Measurements from ENCODE around the gene SCGB1A1.

Gene SCGB1A1

DNA sequence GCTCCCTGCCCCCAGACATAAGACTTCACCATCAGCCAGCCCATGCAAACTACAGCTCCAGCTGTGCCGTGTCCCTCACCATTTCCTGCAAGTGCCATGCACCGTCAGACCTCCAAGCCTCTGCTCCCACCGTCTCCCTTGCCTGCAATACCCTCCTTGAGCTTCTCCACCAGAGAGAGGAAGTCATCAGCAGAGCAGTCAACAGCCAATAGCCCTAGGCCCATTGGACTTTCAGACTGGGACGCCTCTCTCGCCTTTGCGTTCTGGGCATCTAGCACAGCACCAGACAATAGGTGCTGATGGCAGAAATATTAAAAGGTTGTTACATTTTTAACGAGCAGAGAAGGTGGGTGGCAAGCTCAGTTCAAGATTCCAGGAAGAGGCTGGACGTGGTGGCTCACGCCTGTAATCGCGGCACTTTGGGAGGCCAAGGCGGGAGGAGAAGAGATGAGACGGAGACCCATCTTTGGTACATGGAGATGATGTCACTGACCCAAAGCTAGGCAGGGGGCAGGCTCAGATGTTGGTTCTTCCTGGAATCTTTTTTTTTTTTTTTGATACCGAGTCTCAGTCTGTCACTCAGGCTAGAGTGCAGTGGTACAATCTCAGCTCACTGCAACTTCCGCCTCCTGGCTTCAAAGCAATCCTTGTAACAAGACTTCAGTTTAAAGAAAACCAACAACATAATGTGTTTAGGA, 31.9 kb downstream of the SCGB1A1 start:
- DNase-seq (ENCODE audit: low spot score): no peak

DNA sequence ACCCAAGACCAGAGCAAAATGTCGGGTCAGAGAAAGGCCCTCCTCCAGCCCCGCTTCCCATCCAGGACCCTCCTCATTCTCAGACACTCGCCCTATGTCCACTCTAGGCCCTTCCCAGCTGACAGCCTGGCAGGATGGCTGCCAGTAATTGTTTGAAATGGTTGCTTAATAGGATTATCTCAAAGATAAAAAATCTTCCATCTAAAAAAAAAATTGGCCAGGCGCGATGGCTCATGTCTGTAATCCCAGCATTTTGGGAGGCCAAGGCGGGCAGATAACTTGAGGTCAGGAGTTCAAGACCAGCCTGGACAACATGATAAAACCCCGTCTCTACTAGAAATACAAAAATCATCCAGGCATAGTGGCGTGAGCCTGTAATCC, 32.4 kb downstream of the SCGB1A1 start:
- DNase-seq (ENCODE audit: low spot score): no peak

DNA sequence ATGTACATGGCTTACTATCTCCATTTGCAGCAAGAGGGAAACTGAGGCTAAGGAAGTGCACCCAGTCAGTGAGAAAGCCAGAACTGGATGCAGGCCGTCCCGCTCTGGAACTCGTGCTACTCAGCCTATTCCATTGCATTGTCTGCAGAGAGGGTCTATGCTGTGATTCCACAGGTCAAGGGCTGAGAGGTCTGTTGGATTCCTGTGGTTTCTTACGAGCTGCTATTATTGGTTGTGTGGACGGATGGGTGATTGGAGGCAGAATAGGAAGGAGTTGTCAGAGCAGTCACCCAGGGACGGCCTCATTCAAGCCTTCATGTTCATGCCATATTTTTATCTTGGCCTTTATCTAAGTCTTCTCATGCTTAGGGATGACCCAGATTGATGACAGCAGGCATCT, 33.4 kb downstream of the SCGB1A1 start:
- no peak for DNase-seq (ENCODE audit: low spot score)

DNA sequence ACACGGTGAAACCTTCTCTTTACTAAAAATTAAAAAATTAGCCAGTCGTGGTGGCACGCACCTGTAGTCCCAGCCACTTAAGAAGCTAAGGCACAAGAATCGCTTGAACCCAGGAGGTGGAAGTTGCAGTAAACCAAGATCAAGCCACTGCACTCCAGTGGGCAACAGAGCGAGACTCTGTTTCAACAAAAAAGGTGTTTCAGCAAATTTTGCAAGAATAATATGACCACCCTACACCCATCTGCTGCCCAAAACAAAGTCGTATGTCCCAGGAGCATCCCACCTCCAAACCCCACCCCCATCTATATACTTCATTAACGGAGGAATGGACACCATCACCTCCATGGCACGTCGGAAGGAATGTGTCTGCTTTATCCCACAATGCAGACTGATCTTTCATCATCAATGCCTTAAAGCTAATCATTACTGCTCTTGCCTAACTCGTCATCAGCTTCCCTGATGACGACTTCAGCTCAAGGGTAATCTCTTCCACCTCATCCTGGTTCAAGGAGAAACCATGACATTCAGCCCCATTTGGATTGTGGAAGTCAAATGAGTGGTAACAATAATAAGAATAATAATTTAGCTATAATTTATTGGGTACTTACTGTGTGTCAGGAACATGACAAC, 34.1 kb downstream of the SCGB1A1 start:
- DNase-seq (ENCODE audit: low spot score): no peak

DNA sequence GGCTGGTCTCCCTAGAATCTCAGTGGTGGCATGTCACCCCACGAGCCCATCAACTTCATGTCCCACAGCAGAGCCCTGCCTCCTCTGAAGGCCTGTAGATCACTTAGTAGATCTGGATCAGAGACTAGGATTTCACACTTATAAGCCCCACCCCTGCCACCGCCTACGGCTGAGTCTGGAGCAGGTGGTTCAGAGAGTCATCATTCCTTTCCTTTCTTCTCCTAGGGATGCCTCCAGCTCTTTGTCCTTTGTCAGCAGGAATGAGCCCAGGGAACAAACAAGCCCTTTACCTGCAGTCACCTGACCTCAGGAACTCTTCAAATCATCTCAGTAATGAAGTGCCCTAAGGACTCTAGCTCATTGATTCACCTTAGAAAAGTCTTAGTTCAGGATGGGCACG, 37.8 kb downstream of the SCGB1A1 start:
- DNase-seq (ENCODE audit: low spot score): no peak

DNA sequence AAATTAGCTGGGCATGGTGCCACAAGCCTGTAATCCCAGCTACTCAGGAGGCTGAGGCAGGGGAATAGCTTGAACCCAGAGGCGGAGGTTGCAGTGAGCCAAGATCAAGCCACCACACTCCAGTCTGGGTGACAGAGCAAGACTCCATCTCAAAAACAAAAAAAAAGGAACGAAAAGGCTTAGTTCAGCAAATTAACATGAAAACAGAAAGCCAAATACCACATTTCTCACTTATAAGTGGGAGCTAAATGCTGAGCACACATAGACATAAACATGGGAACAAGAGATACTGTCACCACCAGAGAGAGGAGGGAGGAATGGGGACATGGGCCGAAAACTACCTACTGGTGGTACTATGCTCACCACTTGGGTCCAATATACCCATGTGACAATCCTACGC, 38.6 kb downstream of the SCGB1A1 start:
- DNase-seq (ENCODE audit: low spot score): no peak

DNA sequence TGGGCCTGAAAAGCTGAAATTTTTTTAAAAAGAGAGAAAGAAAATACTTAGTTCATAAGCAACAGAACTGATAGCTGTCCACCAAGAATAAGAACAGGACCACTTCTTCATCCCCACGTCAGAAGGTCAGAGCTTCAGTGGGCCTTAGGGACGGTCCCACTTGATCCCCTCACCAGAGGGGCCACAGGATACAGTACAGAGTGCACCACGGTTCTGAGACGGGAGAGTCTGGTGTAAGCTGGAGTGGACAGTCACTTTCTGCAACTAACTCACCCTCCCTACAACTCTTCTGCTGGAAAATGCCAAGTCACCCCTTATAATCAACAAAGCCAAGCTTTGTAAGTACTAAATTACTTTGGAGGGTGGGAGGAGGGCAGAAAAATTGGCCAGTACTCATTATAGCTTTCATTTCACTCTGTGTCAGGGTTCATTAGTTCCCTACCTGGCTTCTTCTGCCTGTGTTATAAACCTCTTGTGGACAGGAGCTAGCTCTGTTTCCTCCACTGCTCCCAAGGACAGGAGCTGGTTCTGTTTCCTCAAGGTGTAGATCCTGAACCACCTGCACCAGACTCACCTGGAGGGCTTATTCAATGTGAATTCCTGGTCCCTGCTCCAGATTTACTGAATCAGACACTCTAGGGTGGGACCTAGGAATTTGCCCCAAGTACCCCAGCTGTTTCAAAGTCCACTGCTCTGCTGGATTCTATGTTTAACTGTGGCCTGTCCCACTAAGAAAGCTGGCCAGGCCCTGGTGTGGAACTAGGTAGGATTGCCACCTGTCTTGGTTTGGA, 39.6 kb downstream of the SCGB1A1 start:
- DNase-seq (ENCODE audit: low spot score): no peak

DNA sequence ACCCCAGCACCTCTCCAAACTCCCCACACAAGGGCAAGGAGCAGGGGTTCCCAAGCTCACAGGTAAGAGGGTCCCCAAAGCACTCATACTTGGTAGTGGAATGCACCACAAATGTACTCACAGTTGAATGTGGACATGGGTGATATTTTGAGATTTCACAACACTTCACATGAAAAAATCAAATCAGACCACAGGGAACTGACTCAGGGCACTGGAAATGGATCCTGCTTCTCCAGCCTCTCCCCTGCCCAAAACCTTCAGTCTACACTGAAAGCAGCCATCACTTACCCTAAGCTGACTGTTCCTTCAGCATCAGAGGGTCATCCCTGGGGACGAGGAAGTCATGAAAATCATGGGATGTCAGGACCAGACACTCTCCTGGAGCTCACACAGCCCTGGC, 40.2 kb downstream of the SCGB1A1 start:
- no peak for DNase-seq (ENCODE audit: low spot score)

DNA sequence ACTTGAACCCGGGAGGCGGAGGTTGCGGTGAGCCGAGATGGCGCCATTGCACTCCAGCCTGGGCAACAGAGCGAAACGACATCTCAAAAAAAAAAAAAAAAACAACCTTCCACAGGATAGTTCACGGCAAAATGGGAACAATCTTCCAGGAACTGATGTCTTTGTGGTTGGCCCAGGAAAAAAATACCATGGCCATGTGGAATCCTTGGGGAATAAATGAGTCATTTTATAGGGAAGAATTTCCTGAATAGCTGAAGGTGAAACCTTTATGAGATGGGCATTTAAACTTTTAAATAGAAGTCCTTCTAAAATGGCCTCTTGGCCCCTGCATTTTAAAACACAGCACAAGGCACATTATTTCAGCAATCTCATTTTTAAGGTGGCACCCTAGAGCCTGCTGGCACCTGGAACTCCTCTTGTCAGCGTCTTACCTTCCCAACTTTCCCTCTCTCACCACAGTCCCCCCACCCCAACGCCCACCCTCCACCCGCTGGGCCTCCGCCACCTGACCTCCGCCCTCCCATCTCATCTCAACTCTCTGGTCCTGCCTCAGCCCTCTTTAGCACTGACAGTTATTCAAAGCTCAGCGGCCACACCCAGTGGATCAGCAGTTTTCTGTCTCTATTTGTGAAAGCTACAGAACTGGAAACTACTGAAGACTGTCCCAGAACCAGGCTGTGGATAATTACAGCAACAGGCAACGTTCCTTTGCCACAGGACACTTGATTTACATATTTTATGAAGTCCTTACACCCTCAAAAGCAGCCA, 43.1 kb downstream of the SCGB1A1 start:
- no peak for DNase-seq (ENCODE audit: low spot score)

DNA sequence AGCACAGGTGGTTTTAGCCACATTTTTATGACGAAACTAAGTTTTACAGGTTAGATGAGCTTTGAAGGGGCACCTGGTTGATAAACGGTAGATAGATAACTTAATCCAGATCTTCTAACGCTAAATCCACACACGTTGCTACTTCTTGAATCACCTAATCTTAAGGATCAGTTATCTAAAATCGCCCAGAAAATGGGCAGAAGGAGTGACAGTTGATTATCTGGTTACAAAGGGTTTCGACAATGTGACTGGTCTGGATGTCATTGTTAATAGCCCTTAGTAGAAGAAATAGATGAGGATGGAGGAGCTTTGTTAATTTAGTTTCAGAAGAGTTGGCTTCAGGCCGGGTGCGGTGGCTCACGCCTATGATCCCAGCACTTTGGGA, 43.7 kb downstream of the SCGB1A1 start:
- no peak for DNase-seq (ENCODE audit: low spot score)

DNA sequence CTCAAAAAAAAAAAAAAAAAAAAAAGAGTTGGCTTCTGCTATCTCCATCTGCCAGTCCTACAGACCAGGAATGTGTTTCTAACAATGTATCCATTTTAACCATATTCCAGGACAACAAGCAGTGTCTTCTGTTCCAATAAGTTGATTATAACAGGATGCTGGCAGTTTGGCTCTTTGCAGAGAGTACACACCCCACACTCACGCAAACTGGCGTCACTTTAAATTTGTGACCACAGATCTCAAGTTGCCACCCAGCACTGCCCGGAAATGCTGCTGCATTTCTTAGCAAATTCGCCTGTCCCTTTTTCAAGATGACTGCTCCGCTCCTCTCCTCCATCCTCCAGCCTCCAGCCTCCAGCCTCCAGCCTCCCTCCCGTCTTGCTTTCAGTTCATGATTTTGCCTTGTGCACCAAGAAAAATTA, 44.3 kb downstream of the SCGB1A1 start:
- no peak for DNase-seq (ENCODE audit: low spot score)

DNA sequence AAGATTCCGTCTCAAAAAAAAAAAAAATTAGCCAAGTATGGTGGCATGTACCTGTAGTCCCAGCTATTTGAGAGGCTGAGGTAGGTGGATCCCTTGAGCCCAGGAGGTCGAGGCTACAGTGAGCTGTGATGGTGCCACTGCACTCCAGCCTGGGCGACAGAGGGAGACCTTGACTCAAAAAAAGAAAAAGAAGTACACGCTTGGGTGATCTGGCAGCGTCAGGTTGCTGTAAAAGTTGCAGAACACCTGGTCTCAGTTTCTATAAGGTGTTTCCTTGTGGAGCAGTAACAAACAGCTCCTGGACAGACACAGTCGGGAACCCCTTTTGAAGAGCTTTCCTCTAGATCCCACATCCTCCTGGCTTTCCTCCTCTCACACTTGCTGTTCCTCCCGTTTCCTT, 45.8 kb downstream of the SCGB1A1 start:
- DNase-seq (ENCODE audit: low spot score): no peak

DNA sequence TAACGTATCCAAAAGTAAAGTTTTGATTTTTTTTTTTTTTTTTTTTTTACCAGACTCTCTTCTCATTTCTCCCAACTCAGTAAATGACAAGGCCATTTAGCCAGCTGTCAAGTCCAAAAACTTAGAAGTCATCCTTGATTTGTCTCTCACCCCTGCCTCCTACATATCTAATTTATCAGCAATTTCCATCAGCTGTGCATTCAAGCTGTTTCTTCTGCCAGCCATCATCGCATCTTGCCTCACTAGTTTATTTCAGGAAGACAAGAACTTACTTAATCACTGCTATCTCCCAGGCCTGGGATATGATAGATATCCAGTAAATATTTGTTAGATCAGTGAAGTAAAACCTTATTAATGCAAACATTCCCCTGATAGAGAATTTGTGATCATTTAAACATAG, 47.6 kb downstream of the SCGB1A1 start:
- DNase-seq (ENCODE audit: low spot score): no peak

DNA sequence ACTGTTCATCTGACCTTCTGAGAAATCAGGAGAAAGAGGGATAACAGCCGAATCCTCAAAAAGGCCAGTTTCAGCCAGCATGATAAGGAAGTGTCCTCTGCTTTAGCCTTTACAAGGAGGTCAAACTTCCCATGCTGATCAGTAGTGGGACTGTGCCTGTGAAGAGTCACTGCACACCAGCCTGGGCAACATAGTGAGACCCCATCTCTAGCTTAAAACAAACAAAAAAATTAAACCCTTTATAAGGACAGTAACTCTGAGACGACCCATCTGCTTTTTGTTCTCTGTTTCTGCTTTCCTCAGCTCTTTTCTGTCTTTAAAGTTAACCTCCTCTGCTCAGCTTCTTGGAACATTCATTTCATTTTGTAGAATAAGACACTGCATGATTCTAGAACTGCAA, 49.7 kb downstream of the SCGB1A1 start:
- DNase-seq (ENCODE audit: low spot score): no peak

DNA sequence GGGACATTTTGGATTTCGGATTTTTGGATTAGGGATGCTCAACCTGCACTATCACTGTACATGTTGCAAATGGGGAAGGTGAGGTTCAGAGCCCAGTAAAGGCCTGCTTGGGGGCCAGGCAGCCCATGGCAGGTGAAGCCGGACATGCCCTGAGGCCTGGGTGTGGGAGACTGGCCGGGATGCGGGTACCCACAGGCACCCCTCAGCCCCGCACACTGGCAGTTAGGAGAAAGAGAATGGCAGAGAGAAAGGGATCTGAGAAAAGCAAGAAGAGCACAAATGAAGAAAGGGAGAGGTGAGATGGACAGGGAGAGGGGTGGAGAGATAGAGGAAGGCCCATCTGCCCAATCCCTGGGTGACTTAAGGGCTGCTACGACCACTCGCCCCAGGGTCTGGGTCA, 52.8 kb downstream of the SCGB1A1 start:
- DNase-seq (ENCODE audit: low spot score): no peak

DNA sequence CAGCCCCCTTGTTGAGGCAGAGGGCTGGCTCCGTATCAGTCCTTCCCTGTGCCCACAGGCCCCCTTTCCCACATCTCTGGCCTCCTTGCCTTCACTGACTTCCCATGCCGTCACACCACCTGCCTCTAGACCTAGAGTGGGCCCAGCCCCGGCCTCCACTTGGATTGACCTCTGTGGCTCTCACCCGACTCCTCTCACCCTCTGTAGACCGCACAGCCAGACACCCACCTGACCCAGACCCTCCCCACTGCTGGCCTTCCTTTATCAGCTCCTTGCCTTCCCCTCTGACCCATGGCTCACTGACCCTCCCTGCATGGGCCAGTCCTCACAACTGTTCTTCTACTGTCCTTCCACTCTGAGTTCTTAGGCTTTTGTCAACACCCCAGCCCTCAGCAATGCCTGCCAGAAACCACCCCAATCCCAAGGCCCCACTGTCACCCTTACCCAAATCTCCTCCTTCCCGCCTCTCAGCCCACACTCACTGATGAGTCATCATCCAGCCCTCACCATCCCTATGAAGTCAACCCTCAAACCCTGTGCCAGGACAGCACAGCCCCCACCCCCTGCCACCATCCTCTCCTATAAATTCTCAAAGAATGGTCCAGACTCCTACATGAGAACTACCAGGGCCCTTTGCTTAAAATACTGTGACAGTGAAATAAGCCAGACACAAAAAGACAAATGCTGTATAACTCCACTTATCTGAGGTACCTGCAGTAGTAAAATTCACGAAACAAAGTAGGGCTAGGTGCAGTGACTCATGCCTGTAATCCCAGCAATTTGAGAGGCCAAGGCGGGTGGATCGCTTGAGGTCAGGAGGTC, 53.4 kb downstream of the SCGB1A1 start:
- DNase-seq (ENCODE audit: low spot score): no peak
